HepG2 (cell line): ENCODE results near the gene TOM1L2. TPM values are rescaled to one million over a fixed set of nuclear protein-coding genes. Genes with fewer than 3 reads are reported as not detected.

Experiments
- BHLHE40 ChIP-seq: IDR thresholded peaks from 2 replicates; pipeline ENCODE4 v1.6.1; 2011; ENCODE audit warnings: low read length, improper control_type of control experiment
- CREB1 ChIP-seq, 2 experiments: fragments of 450-650 bp in 1 of 2; IDR thresholded peaks; 2 replicates each; pipeline ENCODE4 v1.6.1; 2016 to 2017; ENCODE audit warnings: control low read depth in 1 of 2, mild to moderate bottlenecking in 1 of 2, missing compliant biosample characterization in 1 of 2, missing genetic modification characterization in 1 of 2
- DRAP1 ChIP-seq: IDR thresholded peaks from 2 replicates; pipeline ENCODE4 v1.6.1; 2016; ENCODE audit warnings: missing genetic modification reagents, missing compliant biosample characterization
- FIP1L1 ChIP-seq: fragments of 200-400 bp; formaldehyde crosslinking; IDR thresholded peaks from 2 replicates; pipeline ENCODE4 v1.6.1; 2018; ENCODE audit warnings: low read depth, mild to moderate bottlenecking, low read length, moderate library complexity, borderline replicate concordance; ENCODE audit not compliant: insufficient read depth
- HOXA3 ChIP-seq: sonication (generic); formaldehyde crosslinking; IDR thresholded peaks from 2 replicates; pipeline ENCODE4 v1.5.0; 2020; ENCODE audit warnings: missing genetic modification reagents
- IRF2 ChIP-seq: IDR thresholded peaks from 2 replicates; pipeline ENCODE4 v1.6.1; 2018; ENCODE audit warnings: missing genetic modification reagents, missing compliant biosample characterization
- RAD21 ChIP-seq: fragments of 450-650 bp; formaldehyde crosslinking; IDR thresholded peaks from 2 replicates; pipeline ENCODE4 v1.5.0; 2020; ENCODE audit warnings: mild to moderate bottlenecking
- SCMH1 ChIP-seq: sonication (generic); formaldehyde crosslinking; IDR thresholded peaks from 2 replicates; pipeline ENCODE4 v1.9.0; 2021; ENCODE audit warnings: missing genetic modification reagents, mild to moderate bottlenecking, borderline replicate concordance
- SMARCC2 ChIP-seq: fragments of 450-650 bp; IDR thresholded peaks from 2 replicates; pipeline ENCODE4 v1.6.1; 2017; ENCODE audit warnings: antibody characterized with exemption, mild to moderate bottlenecking
- ZBED4 ChIP-seq: sonication (generic); formaldehyde crosslinking; IDR thresholded peaks from 2 replicates; pipeline ENCODE4 v1.4.0; 2020; ENCODE audit warnings: missing genetic modification reagents, borderline replicate concordance
- ZNF329 ChIP-seq: sonication (generic); formaldehyde crosslinking; IDR thresholded peaks from 2 replicates; pipeline ENCODE4 v1.9.0; 2021; ENCODE audit warnings: low read depth, mild to moderate bottlenecking, missing genetic modification reagents
- ZNF646 ChIP-seq: sonication (generic); formaldehyde crosslinking; IDR thresholded peaks from 2 replicates; pipeline ENCODE4 v1.9.0; 2021; ENCODE audit warnings: mild to moderate bottlenecking, missing genetic modification reagents
- ZNF768 ChIP-seq: sonication (generic); formaldehyde crosslinking; IDR thresholded peaks from 2 replicates; pipeline ENCODE4 v1.4.0; 2020; ENCODE audit warnings: missing genetic modification reagents
- ZNF775 ChIP-seq: sonication (generic); formaldehyde crosslinking; IDR thresholded peaks from 2 replicates; pipeline ENCODE4 v1.4.0; 2020; ENCODE audit warnings: missing genetic modification reagents, mild to moderate bottlenecking, moderate library complexity, borderline replicate concordance
- polyA plus RNA-seq, 8 experiments: library from polyadenylated mRNA; depleted of rRNA in 3 of 8; stranded (reverse) in 7 of 8; unstranded in 1 of 8; fragments of >200 nt; fragmentation: Illumina TruSeq in 4 of 8; extraction: Trizol in 4 of 8; gene quantifications; 2 replicates each; pipeline versions ENCODE4 v1.2.1 to v1.2.3, GENCODE V29; 2011 to 2016; ENCODE audit warnings: low read depth in 4 of 8, missing spikeins in 1 of 8, mixed read lengths in 1 of 8; ENCODE audit not compliant: insufficient read depth in 1 of 8
- total RNA-seq, 5 experiments: library from RNA; depleted of rRNA; stranded (reverse); fragments of >200 nt; fragmentation: Illumina TruSeq; extraction: Trizol; gene quantifications; 2 replicates each; pipeline ENCODE4 v1.2.3, GENCODE V29; 2016; ENCODE audit warnings: low read depth in 1 of 5
- TF ChIP-seq, protein P1 (sequence below): sonication (generic); formaldehyde crosslinking; conservative IDR thresholded peaks from 2 replicates; pipeline ENCODE4 v1.4.0; 2020; ENCODE audit warnings: mild to moderate bottlenecking, missing genetic modification reagents, moderate library complexity

The TOM1L2 gene
- total and polyA plus RNA-seq, 2 of the 13 experiments (the other 11 are each of a cell fraction or from before 2014, with no cell fraction given), result 4.7 to 7.4 TPM

GRCh38 chr17:17830740-17831207 lies 141.4 kb downstream of the TOM1L2 start (continued):
- TF ChIP-seq DRAP1 (CRISPR knock-in tag) (peak; percentile 75), CREB1 (IDR thresholded peaks at IDR 0.05) (peak; percentile 25; the same call in 1 of the 2 replicates), CREB1 (CRISPR knock-in tag; IDR thresholded peaks at IDR 0.05) (no peak), ZNF646 (CRISPR knock-in tag) (0 out of 2 replicates have a peak, but pooled peaks have one; percentile 36), IRF2 (CRISPR knock-in tag) (peak; percentile 72; the same call in 1 of the 2 replicates), RAD21 (CRISPR knock-in tag) (peak; percentile 46; the same call in 1 of the 2 replicates), SMARCC2 (no peak), FIP1L1 (no peak), ZNF768 (CRISPR knock-in tag) (peak; percentile 65), SCMH1 (no peak), BHLHE40 (peak; percentile 43; the same call in 1 of the 2 replicates), HOXA3 (CRISPR knock-in tag) (peak; percentile 94), ZBED4 (CRISPR knock-in tag) (peak; percentile 92; the same call in 1 of the 2 replicates), ZNF775 (CRISPR knock-in tag) (no peak), ZNF329 (peak; percentile 14; the same call in 1 of the 2 replicates)
- TF ChIP-seq, protein P1, sequence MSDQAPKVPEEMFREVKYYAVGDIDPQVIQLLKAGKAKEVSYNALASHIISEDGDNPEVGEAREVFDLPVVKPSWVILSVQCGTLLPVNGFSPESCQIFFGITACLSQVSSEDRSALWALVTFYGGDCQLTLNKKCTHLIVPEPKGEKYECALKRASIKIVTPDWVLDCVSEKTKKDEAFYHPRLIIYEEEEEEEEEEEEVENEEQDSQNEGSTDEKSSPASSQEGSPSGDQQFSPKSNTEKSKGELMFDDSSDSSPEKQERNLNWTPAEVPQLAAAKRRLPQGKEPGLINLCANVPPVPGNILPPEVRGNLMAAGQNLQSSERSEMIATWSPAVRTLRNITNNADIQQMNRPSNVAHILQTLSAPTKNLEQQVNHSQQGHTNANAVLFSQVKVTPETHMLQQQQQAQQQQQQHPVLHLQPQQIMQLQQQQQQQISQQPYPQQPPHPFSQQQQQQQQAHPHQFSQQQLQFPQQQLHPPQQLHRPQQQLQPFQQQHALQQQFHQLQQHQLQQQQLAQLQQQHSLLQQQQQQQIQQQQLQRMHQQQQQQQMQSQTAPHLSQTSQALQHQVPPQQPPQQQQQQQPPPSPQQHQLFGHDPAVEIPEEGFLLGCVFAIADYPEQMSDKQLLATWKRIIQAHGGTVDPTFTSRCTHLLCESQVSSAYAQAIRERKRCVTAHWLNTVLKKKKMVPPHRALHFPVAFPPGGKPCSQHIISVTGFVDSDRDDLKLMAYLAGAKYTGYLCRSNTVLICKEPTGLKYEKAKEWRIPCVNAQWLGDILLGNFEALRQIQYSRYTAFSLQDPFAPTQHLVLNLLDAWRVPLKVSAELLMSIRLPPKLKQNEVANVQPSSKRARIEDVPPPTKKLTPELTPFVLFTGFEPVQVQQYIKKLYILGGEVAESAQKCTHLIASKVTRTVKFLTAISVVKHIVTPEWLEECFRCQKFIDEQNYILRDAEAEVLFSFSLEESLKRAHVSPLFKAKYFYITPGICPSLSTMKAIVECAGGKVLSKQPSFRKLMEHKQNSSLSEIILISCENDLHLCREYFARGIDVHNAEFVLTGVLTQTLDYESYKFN (CRISPR knock-in tag), result peak; percentile 98
